Measurements from ENCODE around the gene LY86.
"Not testable (repeated sequence)": the region's sequence is repeated elsewhere in the genome, so short reads cannot be mapped to it uniquely, and the experiment has no call there.

Gene LY86

GRCh38 chr6:6654599-6655575 lies 66.4 kb downstream of the LY86 start:
- no peak for DNase-seq

- no peak for DNase-seq
Measured at GRCh38 chr6:6655805-6656251, 67.3 kb downstream of the LY86 start.

GRCh38 chr6:6656287-6656686 lies 67.8 kb downstream of the LY86 start:
- DNase-seq: no peak

- DNase-seq: no peak
Measured at GRCh38 chr6:6657085-6657819, 68.7 kb downstream of the LY86 start.

- no peak for DNase-seq
Measured at GRCh38 chr6:6657820-6658217, 69.3 kb downstream of the LY86 start.

GRCh38 chr6:6659600-6660327 lies 71.2 kb downstream of the LY86 start:
- no peak for DNase-seq

GRCh38 chr6:6660339-6661045 lies 72.0 kb downstream of the LY86 start:
- no peak for DNase-seq

GRCh38 chr6:6661191-6661590 lies 72.7 kb downstream of the LY86 start:
- no peak for DNase-seq

- peak in 1 of 2 experiments; percentile 24 for DNase-seq
Measured at GRCh38 chr6:6661684-6662083, 73.2 kb downstream of the LY86 start.

- DNase-seq: no peak
Measured at GRCh38 chr6:6663421-6664135, 75.1 kb downstream of the LY86 start.

GRCh38 chr6:6665555-6666243 lies 77.2 kb downstream of the LY86 start:
- peak; percentile 34 to 75 for DNase-seq

GRCh38 chr6:6670150-6670549 lies 81.6 kb downstream of the LY86 start:
- DNase-seq: not testable (repeated sequence)

GRCh38 chr6:6674872-6675271 lies 86.4 kb downstream of the LY86 start:
- DNase-seq: peak in 1 of 2 experiments; percentile 27

GRCh38 chr6:6676910-6677441 lies 88.5 kb downstream of the LY86 start:
- DNase-seq: peak; percentile 45 to 81

GRCh38 chr6:6678185-6678671 lies 89.7 kb downstream of the LY86 start:
- DNase-seq: peak in 1 of 2 experiments; percentile 22

GRCh38 chr6:6678811-6679210 lies 90.3 kb downstream of the LY86 start:
- peak in 1 of 2 experiments; percentile 34 for DNase-seq

GRCh38 chr6:6679633-6680032 lies 91.1 kb downstream of the LY86 start:
- no peak for DNase-seq

- no peak for DNase-seq
Measured at GRCh38 chr6:6680526-6680925, 92.0 kb downstream of the LY86 start.

GRCh38 chr6:6681075-6681849 lies 92.7 kb downstream of the LY86 start:
- no peak for DNase-seq

GRCh38 chr6:6682225-6682624 lies 93.7 kb downstream of the LY86 start:
- DNase-seq: no peak
